ENCODE data around the gene SEMA5A. TPM values are rescaled to one million over a fixed set of nuclear protein-coding genes. Genes with fewer than 3 reads are reported as not detected.

The SEMA5A gene
- polyA plus RNA-seq, 4 donors: 35.9 to 42.6 (median 41.2) TPM

Other genes starting within 250 kb of the SEMA5A start
- gene TAS2R1, start 84.3 kb upstream of the SEMA5A start, polyA plus RNA-seq (ENCODE audit: insufficient read length in 4 of 4): under 1 TPM in 2 of 4 donors, not detected in 2; 0.05 to 0.21 TPM